ENCODE data around the gene PRR23E.

DNA sequence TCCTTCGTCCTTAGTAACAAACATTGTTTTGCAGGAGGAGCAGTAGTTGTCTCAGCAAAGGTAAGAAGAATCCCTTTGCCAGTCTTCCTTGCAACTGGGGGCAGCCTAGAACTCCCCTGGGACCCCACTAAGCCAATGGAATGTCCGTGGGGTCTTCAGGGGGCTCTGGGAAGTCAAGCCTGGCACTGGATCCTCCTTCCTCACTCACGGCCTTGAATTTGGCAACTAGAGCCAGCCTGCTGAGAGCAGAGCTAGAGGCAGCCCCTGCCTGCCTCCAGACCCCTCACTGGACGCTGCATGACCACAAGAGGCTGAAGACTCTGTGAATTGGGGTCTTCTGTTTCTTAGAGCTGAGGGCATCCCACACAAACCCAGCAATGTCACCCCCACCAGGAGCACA lies 18.6 kb upstream of the PRR23E start:
- TF ChIP-seq, protein P1, sequence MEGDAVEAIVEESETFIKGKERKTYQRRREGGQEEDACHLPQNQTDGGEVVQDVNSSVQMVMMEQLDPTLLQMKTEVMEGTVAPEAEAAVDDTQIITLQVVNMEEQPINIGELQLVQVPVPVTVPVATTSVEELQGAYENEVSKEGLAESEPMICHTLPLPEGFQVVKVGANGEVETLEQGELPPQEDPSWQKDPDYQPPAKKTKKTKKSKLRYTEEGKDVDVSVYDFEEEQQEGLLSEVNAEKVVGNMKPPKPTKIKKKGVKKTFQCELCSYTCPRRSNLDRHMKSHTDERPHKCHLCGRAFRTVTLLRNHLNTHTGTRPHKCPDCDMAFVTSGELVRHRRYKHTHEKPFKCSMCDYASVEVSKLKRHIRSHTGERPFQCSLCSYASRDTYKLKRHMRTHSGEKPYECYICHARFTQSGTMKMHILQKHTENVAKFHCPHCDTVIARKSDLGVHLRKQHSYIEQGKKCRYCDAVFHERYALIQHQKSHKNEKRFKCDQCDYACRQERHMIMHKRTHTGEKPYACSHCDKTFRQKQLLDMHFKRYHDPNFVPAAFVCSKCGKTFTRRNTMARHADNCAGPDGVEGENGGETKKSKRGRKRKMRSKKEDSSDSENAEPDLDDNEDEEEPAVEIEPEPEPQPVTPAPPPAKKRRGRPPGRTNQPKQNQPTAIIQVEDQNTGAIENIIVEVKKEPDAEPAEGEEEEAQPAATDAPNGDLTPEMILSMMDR (conservative IDR thresholded peaks at IDR 0.05; ENCODE audit: low read depth, low read length), result no peak
- no peak for TF ChIP-seq EZH2 (IDR thresholded peaks at IDR 0.05; ENCODE audit: low read length, unreplicated experiment)

Data from PC-3 (cell line).